Activated naive CD8-positive, alpha-beta T cell treated with anti-CD3 and anti-CD28 coated beads, Interleukin-2, amount 10 ng/mL, durations not matched to agents 7 days and 5 days (primary cell): ENCODE data around the gene CHST11. TPM values are rescaled to one million over a fixed set of nuclear protein-coding genes. Genes with fewer than 3 reads are reported as not detected.
A peak's percentile ranks its signal among the peaks of the same experiment; 100 is the strongest.

Source experiments
- ATAC-seq: fragments of 150-1000 bp; cut with Tn5 transposase; one replicate; pipeline ENCODE4 v1.10.0; 2021; ENCODE audit warnings: low read depth, moderate library complexity
- POLR2A ChIA-PET: fragments of 350-600 bp; sonication (Branson Sonifier 250); formaldehyde crosslinking; loops from one replicate; lab custom pipeline; 2021; ENCODE audit warnings: antibody characterized with exemption; lab: Charles Lee
- DNase-seq: peaks from one replicate; pipeline ENCODE4 v3.0.0; 2021
- H3K27ac Mint-ChIP-seq: one replicate; pipeline ENCODE4 v1.8.0; 2022; ENCODE audit warnings: mild to moderate bottlenecking, mixed read lengths
- H3K27me3 Mint-ChIP-seq: one replicate; pipeline ENCODE4 v1.8.0; 2022; ENCODE audit warnings: mild to moderate bottlenecking, moderate library complexity, mixed read lengths
- H3K36me3 Mint-ChIP-seq: one replicate; pipeline ENCODE4 v1.8.0; 2021; ENCODE audit warnings: mild to moderate bottlenecking, mixed read lengths
- H3K4me1 Mint-ChIP-seq: one replicate; pipeline ENCODE4 v1.8.0; 2021; ENCODE audit warnings: mixed read lengths
- H3K4me3 Mint-ChIP-seq: one replicate; pipeline ENCODE4 v1.8.0; 2022; ENCODE audit warnings: mild to moderate bottlenecking, moderate library complexity, mixed read lengths
- H3K9me3 Mint-ChIP-seq: one replicate; pipeline ENCODE4 v1.8.0; 2021; ENCODE audit warnings: mixed read lengths
- total RNA-seq, 2 experiments: library from RNA; stranded (reverse); gene quantifications; one replicate each; pipeline ENCODE4 v1.2.3, GENCODE V29; 2021

The CHST11 gene
- total RNA-seq, 2 experiments from 2014 or later = 64.9 to 72.9 TPM

GRCh38 chr12:104729091-104729490 is 272.3 kb downstream of the CHST11 start:
- ATAC-seq = no peak
- peaks cover 12% of the 10 kb centered on the region for H3K36me3 Mint-ChIP-seq
- POLR2A ChIA-PET = no interaction called here
- H3K4me1 Mint-ChIP-seq = peaks cover 27% of the 10 kb centered on the region
- H3K27ac Mint-ChIP-seq = peak overlapping the region; percentile 34
- H3K4me3 Mint-ChIP-seq = no peak overlapping the region
- H3K27me3 Mint-ChIP-seq = no peaks in the 10 kb centered on the region
- H3K9me3 Mint-ChIP-seq = no peaks in the 10 kb centered on the region
- DNase-seq = no peak

DNA sequence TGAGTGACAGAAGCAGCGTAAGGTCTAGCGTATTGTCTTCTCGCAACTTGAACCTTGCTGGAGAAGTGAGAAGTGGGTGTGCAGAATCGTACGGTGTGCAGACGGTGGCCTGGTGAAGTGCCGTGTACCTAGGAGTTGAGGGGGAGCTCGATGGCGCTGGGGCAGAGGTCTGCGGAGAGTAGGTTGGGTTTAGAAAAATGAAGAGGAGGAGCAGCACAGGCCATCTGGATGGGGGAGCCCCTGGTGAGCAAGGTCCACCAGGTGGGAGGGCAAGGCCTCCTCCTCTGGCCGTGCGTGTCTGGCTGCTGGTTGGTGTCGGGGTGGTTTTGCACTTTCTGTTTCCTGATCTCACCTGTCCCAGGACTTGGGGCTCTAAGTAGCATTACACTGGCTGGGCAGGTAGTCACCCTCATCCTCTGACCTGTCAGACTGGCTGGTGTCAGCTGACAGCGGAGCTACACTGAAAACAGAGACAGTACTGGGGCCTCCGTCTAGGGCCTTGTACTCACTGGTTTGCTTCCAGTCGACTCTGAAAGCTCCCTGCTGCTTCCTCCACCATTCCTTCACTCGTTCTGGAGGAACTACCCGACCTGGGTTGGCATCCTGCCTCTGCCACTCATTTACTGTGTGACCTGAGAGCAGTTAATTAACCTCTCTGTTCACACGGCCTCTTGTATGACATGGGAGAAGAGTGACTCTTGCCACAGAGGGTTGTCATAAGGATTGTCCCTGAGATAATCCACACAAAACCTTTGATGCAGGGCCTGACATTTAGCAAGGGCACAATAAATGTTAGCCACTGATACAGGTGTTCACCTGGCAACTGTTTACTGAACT is 273.1 kb downstream of the CHST11 start:
- H3K4me1 Mint-ChIP-seq = peaks cover 31% of the 10 kb centered on the region
- peak overlapping the region; percentile 77 for H3K27ac Mint-ChIP-seq
- H3K27me3 Mint-ChIP-seq = no peaks in the 10 kb centered on the region
- POLR2A ChIA-PET = no interaction called here
- DNase-seq (no peak), ATAC-seq (no peak)
- no peaks in the 10 kb centered on the region for H3K9me3 Mint-ChIP-seq
- H3K4me3 Mint-ChIP-seq = no peak overlapping the region
- peaks cover 12% of the 10 kb centered on the region for H3K36me3 Mint-ChIP-seq

DNA sequence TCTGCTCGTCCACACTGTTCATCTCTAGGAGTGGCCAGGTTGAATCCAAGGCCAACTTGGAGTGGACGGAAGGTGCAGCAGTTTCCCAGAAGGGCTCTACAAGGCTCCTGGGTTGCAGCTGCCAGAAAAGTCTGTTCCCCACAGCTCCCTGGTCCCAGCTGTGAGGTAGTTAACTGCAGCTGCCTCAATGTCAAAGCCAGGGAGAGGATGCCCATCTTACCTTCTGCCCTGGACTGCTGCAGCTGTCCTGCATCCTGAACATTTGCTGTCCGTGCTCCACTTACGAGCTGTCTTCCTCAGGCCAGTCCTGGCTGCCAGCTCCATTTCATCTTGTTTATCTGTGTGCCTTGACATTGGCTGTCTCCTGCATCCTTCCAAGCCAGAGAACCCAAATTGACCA is 274.0 kb downstream of the CHST11 start:
- DNase-seq (no peak), ATAC-seq (no peak)
- no peak overlapping the region for H3K27ac Mint-ChIP-seq
- no peak overlapping the region for H3K4me3 Mint-ChIP-seq
- no peaks in the 10 kb centered on the region for H3K27me3 Mint-ChIP-seq
- H3K36me3 Mint-ChIP-seq = peaks cover 8% of the 10 kb centered on the region
- POLR2A ChIA-PET = no interaction called here
- H3K4me1 Mint-ChIP-seq = peaks cover 39% of the 10 kb centered on the region
- H3K9me3 Mint-ChIP-seq = no peaks in the 10 kb centered on the region

- Mint-ChIP-seq H3K4me3 (no peak overlapping the region), H3K9me3 (no peaks in the 10 kb centered on the region), H3K27ac (no peak overlapping the region), H3K4me1 (peaks cover 58% of the 10 kb centered on the region), H3K36me3 (peaks cover 8% of the 10 kb centered on the region), H3K27me3 (no peaks in the 10 kb centered on the region)
- ATAC-seq (peak; percentile 54), DNase-seq (no peak)
- POLR2A ChIA-PET = no interaction called here
Measured at GRCh38 chr12:104733717-104734175, 277.0 kb downstream of the CHST11 start.

- Mint-ChIP-seq H3K27ac (peak overlapping the region; percentile 61), H3K9me3 (no peaks in the 10 kb centered on the region), H3K27me3 (no peaks in the 10 kb centered on the region), H3K4me3 (no peak overlapping the region), H3K36me3 (peaks cover 6% of the 10 kb centered on the region), H3K4me1 (peaks cover 59% of the 10 kb centered on the region)
- DNase-seq (no peak), ATAC-seq (no peak)
- POLR2A ChIA-PET = no interaction called here
Measured at GRCh38 chr12:104734541-104735095, 277.9 kb downstream of the CHST11 start.

GRCh38 chr12:104735801-104736200 is 279.1 kb downstream of the CHST11 start:
- DNase-seq (no peak), ATAC-seq (no peak)
- no peak overlapping the region for H3K27ac Mint-ChIP-seq
- peaks cover 4% of the 10 kb centered on the region for H3K36me3 Mint-ChIP-seq
- H3K4me3 Mint-ChIP-seq = peak overlapping the region; percentile 13
- H3K27me3 Mint-ChIP-seq = no peaks in the 10 kb centered on the region
- no peaks in the 10 kb centered on the region for H3K9me3 Mint-ChIP-seq
- POLR2A ChIA-PET = no interaction called here
- peaks cover 65% of the 10 kb centered on the region for H3K4me1 Mint-ChIP-seq

GRCh38 chr12:104736307-104736706 is 279.6 kb downstream of the CHST11 start:
- no peak for DNase-seq
- peak overlapping the region; percentile 13 for H3K4me3 Mint-ChIP-seq
- H3K36me3 Mint-ChIP-seq = peaks cover 4% of the 10 kb centered on the region
- POLR2A ChIA-PET = no interaction called here
- H3K27ac Mint-ChIP-seq = no peak overlapping the region
- no peak for ATAC-seq
- no peaks in the 10 kb centered on the region for H3K9me3 Mint-ChIP-seq
- H3K27me3 Mint-ChIP-seq = no peaks in the 10 kb centered on the region
- H3K4me1 Mint-ChIP-seq = peaks cover 70% of the 10 kb centered on the region

DNA sequence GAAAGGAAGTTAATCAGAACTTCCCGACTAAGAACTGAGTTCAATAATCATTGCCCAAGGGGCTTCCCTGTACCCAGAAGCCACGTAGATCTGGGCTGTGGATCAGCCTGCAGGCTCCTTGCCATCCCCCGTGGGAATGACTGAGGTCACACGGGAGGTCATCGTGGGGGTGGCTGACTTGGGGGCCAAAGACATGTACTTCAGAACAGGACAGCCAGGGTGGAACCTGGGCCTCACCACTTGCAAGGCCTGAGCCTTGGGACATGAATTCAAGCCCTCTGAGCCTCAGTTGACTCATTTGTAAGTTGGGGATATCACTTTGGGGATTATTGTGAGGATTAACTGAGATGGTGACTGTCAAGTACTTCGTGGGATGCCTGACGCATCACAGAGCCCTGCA is 280.4 kb downstream of the CHST11 start:
- peak overlapping the region; percentile 26 for H3K27ac Mint-ChIP-seq
- POLR2A ChIA-PET = no interaction called here
- H3K4me3 Mint-ChIP-seq = no peak overlapping the region
- no peak for DNase-seq
- H3K27me3 Mint-ChIP-seq = no peaks in the 10 kb centered on the region
- ATAC-seq = no peak
- no peaks in the 10 kb centered on the region for H3K9me3 Mint-ChIP-seq
- peaks cover 4% of the 10 kb centered on the region for H3K36me3 Mint-ChIP-seq
- H3K4me1 Mint-ChIP-seq = peaks cover 75% of the 10 kb centered on the region

GRCh38 chr12:104737791-104738301 is 281.1 kb downstream of the CHST11 start:
- POLR2A ChIA-PET = interaction anchor here (0.9 kb wide), 1 partner anchor 34 kb away, joined by 3 read pairs; no protein-coding TSS in a partner anchor
- Mint-ChIP-seq H3K4me1 (peaks cover 74% of the 10 kb centered on the region), H3K4me3 (no peak overlapping the region), H3K27ac (peak overlapping the region; percentile 84), H3K36me3 (peaks cover 7% of the 10 kb centered on the region), H3K27me3 (no peaks in the 10 kb centered on the region), H3K9me3 (no peaks in the 10 kb centered on the region)
- DNase-seq (no peak), ATAC-seq (no peak)

- peak overlapping the region; percentile 84 for H3K27ac Mint-ChIP-seq
- no peaks in the 10 kb centered on the region for H3K27me3 Mint-ChIP-seq
- H3K36me3 Mint-ChIP-seq = peaks cover 8% of the 10 kb centered on the region
- POLR2A ChIA-PET = interaction anchor here (0.9 to 1.3 kb wide), 2 partner anchors 9 to 33 kb away, joined by 3 to 6 read pairs; no protein-coding TSS in a partner anchor
- H3K9me3 Mint-ChIP-seq = no peaks in the 10 kb centered on the region
- H3K4me3 Mint-ChIP-seq = no peak overlapping the region
- peaks cover 71% of the 10 kb centered on the region for H3K4me1 Mint-ChIP-seq
- DNase-seq (no peak), ATAC-seq (no peak)
Measured at GRCh38 chr12:104738331-104738730, 281.6 kb downstream of the CHST11 start.

- Mint-ChIP-seq H3K4me1 (peaks cover 67% of the 10 kb centered on the region), H3K9me3 (no peaks in the 10 kb centered on the region), H3K27me3 (no peaks in the 10 kb centered on the region), H3K4me3 (peak overlapping the region; percentile 29), H3K36me3 (peaks cover 12% of the 10 kb centered on the region), H3K27ac (peak overlapping the region; percentile 84)
- DNase-seq (no peak), ATAC-seq (no peak)
- POLR2A ChIA-PET = interaction anchor here (0.9 to 1.6 kb wide), 4 partner anchors 9 to 33 kb away, joined by 3 to 6 read pairs (median 4); no protein-coding TSS in a partner anchor
Measured at GRCh38 chr12:104738776-104739642, 282.3 kb downstream of the CHST11 start.

DNA sequence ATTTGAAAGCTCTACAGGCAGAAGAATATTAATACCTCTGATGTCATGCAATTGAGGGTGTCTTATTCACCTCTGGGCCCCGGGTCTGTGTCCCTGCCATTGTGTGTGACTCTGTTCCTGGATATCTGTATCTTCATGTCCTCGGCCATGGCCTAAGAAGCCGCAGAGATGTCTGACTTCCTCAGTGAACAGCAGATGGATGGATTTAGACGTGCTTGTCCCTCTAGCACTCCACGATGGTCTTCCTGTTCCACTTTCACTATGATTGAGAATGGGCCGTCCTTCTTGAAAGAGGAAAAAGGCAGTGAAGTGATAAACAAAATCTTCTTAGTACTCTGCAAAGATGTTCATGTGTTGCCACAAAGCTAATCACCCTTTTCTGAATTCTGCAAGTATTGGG is 283.9 kb downstream of the CHST11 start:
- Mint-ChIP-seq H3K36me3 (peaks cover 23% of the 10 kb centered on the region), H3K9me3 (no peaks in the 10 kb centered on the region), H3K4me3 (peak overlapping the region; percentile 77), H3K27ac (peak overlapping the region; percentile 92), H3K27me3 (peaks cover 2% of the 10 kb centered on the region), H3K4me1 (peaks cover 61% of the 10 kb centered on the region)
- DNase-seq = no peak
- POLR2A ChIA-PET = interaction anchor here (0.9 kb wide), 1 partner anchor 20 kb away, joined by 4 read pairs; no protein-coding TSS in a partner anchor
- ATAC-seq = peak; percentile 82

DNA sequence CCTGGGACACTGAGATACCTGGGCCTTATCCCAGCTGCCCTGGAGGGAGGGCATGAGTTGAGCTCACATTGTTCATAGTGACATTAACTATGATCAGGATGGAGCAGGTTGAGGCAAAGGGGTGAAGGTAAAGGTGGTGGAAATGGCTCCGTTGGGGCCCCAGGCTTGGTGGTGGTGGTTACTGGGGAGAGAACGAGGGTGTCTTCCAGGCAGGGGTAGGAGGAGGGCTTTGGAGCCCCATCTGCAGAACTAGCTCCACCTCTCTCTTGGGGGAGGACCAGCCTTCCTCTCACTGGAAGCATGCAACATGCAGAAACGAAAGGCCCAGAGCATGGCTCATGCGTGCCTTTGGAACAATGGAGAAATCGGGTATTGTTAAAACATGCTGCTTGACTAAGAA is 284.3 kb downstream of the CHST11 start:
- no peaks in the 10 kb centered on the region for H3K9me3 Mint-ChIP-seq
- H3K27me3 Mint-ChIP-seq = peaks cover 2% of the 10 kb centered on the region
- ATAC-seq (peak; percentile 66), DNase-seq (peak; percentile 52)
- peaks cover 59% of the 10 kb centered on the region for H3K4me1 Mint-ChIP-seq
- POLR2A ChIA-PET = interaction anchor here (0.9 kb wide), 1 partner anchor 20 kb away, joined by 4 read pairs; no protein-coding TSS in a partner anchor
- peak overlapping the region; percentile 92 for H3K27ac Mint-ChIP-seq
- peaks cover 25% of the 10 kb centered on the region for H3K36me3 Mint-ChIP-seq
- peak overlapping the region; percentile 77 for H3K4me3 Mint-ChIP-seq
